NCI-H82 treated with DMSO at 0.1 percent for 48 hours (cell line): ENCODE data around the gene UNC80.

Experiments used
- DNase-seq: peaks from one replicate; lab custom pipeline; 2025; ENCODE audit not compliant: unreplicated experiment; lab: John Stamatoyannopoulos, UW

Gene UNC80

GRCh38 chr2:209907746-209908145 is 136.1 kb downstream of the UNC80 start:
- DNase-seq, result no peak

GRCh38 chr2:209908511-209908910 is 136.9 kb downstream of the UNC80 start:
- DNase-seq, result no peak

- DNase-seq, result no peak
These were observed 139.9 kb downstream of the UNC80 start for GRCh38 chr2:209911486-209911885.

GRCh38 chr2:209913786-209914345 is 142.2 kb downstream of the UNC80 start:
- no peak for DNase-seq

- DNase-seq, result no peak
These were observed 145.6 kb downstream of the UNC80 start for GRCh38 chr2:209917154-209917771.

GRCh38 chr2:209918251-209918650 is 146.6 kb downstream of the UNC80 start:
- no peak for DNase-seq

GRCh38 chr2:209922116-209922515 is 150.5 kb downstream of the UNC80 start:
- no peak for DNase-seq

GRCh38 chr2:209929369-209929768 is 157.7 kb downstream of the UNC80 start:
- no peak for DNase-seq

GRCh38 chr2:209933499-209934483 is 162.2 kb downstream of the UNC80 start:
- no peak for DNase-seq

- DNase-seq, result no peak
These were observed 164.6 kb downstream of the UNC80 start for GRCh38 chr2:209936106-209936666.

- no peak for DNase-seq
These were observed 166.3 kb downstream of the UNC80 start for GRCh38 chr2:209937893-209938292.

- no peak for DNase-seq
These were observed 167.3 kb downstream of the UNC80 start for GRCh38 chr2:209938906-209939305.

GRCh38 chr2:209940936-209941335 is 169.3 kb downstream of the UNC80 start:
- DNase-seq, result no peak

- no peak for DNase-seq
These were observed 170.8 kb downstream of the UNC80 start for GRCh38 chr2:209942426-209942825.

- DNase-seq, result no peak
These were observed 171.4 kb downstream of the UNC80 start for GRCh38 chr2:209942936-209943605.

- no peak for DNase-seq
These were observed 172.1 kb downstream of the UNC80 start for GRCh38 chr2:209943776-209944175.

GRCh38 chr2:209946539-209946938 is 174.9 kb downstream of the UNC80 start:
- DNase-seq, result no peak

- DNase-seq, result no peak
These were observed 184.6 kb downstream of the UNC80 start for GRCh38 chr2:209956271-209956670.

GRCh38 chr2:209958016-209958415 is 186.4 kb downstream of the UNC80 start:
- DNase-seq, result no peak

GRCh38 chr2:209960045-209960444 is 188.4 kb downstream of the UNC80 start:
- no peak for DNase-seq
